ENCODE data around the gene PLCB1.

PLCB1 gene

GRCh38 chr20:8219403-8219802, 87.3 kb downstream of the PLCB1 start:
- no peaks in the 10 kb centered on the region for H3K36me3 ChIP-seq (ENCODE audit: insufficient read depth, low read length)
- H3K9ac ChIP-seq (ENCODE audit: low read depth, low read length, poor library complexity, severe bottlenecking): no peak overlapping the region
- no peak overlapping the region for H3K4me3 ChIP-seq (ENCODE audit: low read length, poor library complexity, severe bottlenecking)
- no peaks in the 10 kb centered on the region for H3F3A ChIP-seq (ENCODE audit: low read depth)
- H3K9me3 ChIP-seq (ENCODE audit: insufficient read depth, low read depth, low read length): no peaks in the 10 kb centered on the region
- no peak overlapping the region for H3K4me2 ChIP-seq (ENCODE audit: low read depth, low read length, poor library complexity, severe bottlenecking)
- no peak overlapping the region for H2AFZ ChIP-seq (ENCODE audit: low read length)
- H4K20me1 ChIP-seq (ENCODE audit: insufficient read depth, low read length, poor library complexity, severe bottlenecking): no peaks in the 10 kb centered on the region
- TF ChIP-seq EZH2phosphoT487 (IDR thresholded peaks at IDR 0.05; ENCODE audit: borderline replicate concordance): no peak
- TF ChIP-seq, protein P1, sequence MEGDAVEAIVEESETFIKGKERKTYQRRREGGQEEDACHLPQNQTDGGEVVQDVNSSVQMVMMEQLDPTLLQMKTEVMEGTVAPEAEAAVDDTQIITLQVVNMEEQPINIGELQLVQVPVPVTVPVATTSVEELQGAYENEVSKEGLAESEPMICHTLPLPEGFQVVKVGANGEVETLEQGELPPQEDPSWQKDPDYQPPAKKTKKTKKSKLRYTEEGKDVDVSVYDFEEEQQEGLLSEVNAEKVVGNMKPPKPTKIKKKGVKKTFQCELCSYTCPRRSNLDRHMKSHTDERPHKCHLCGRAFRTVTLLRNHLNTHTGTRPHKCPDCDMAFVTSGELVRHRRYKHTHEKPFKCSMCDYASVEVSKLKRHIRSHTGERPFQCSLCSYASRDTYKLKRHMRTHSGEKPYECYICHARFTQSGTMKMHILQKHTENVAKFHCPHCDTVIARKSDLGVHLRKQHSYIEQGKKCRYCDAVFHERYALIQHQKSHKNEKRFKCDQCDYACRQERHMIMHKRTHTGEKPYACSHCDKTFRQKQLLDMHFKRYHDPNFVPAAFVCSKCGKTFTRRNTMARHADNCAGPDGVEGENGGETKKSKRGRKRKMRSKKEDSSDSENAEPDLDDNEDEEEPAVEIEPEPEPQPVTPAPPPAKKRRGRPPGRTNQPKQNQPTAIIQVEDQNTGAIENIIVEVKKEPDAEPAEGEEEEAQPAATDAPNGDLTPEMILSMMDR (conservative IDR thresholded peaks at IDR 0.05; ENCODE audit: low read length): no peak
- no peaks in the 10 kb centered on the region for H3K27me3 ChIP-seq (ENCODE audit: insufficient read depth, low read length, poor library complexity, severe bottlenecking)
- peaks cover 23% of the 10 kb centered on the region; the same call in 1 of the 2 replicates for H3K79me2 ChIP-seq (ENCODE audit: insufficient read depth, low read length)
- peaks cover 31% of the 10 kb centered on the region for H3K4me1 ChIP-seq (ENCODE audit: insufficient read depth, low read length, poor library complexity, severe bottlenecking)
- H3K9me2 ChIP-seq (replicated peaks; ENCODE audit: low read depth, low read length): no peaks in the 10 kb centered on the region

- Histone ChIP-seq H2AFZ (ENCODE audit: low read length) (no peak overlapping the region), H3K9me2 (replicated peaks; ENCODE audit: low read depth, low read length) (no peaks in the 10 kb centered on the region), H3K4me1 (ENCODE audit: insufficient read depth, low read length, poor library complexity, severe bottlenecking) (peaks cover 19% of the 10 kb centered on the region), H3K36me3 (ENCODE audit: insufficient read depth, low read length) (no peaks in the 10 kb centered on the region), H3K9ac (ENCODE audit: low read depth, low read length, poor library complexity, severe bottlenecking) (no peak overlapping the region), H3K4me3 (ENCODE audit: low read length, poor library complexity, severe bottlenecking) (no peak overlapping the region), H3K4me2 (ENCODE audit: low read depth, low read length, poor library complexity, severe bottlenecking) (no peak overlapping the region), H4K20me1 (ENCODE audit: insufficient read depth, low read length, poor library complexity, severe bottlenecking) (no peaks in the 10 kb centered on the region), H3K9me3 (ENCODE audit: insufficient read depth, low read depth, low read length) (no peaks in the 10 kb centered on the region), H3F3A (ENCODE audit: low read depth) (no peaks in the 10 kb centered on the region), H3K79me2 (ENCODE audit: insufficient read depth, low read length) (peaks cover 13% of the 10 kb centered on the region; the same call in 1 of the 2 replicates), H3K27me3 (ENCODE audit: insufficient read depth, low read length, poor library complexity, severe bottlenecking) (no peaks in the 10 kb centered on the region)
- no peak for TF ChIP-seq EZH2phosphoT487 (IDR thresholded peaks at IDR 0.05; ENCODE audit: borderline replicate concordance)
- TF ChIP-seq, protein P1 (conservative IDR thresholded peaks at IDR 0.05; ENCODE audit: low read length): no peak
These were observed 88.7 kb downstream of the PLCB1 start for GRCh38 chr20:8220716-8221115.

DNA sequence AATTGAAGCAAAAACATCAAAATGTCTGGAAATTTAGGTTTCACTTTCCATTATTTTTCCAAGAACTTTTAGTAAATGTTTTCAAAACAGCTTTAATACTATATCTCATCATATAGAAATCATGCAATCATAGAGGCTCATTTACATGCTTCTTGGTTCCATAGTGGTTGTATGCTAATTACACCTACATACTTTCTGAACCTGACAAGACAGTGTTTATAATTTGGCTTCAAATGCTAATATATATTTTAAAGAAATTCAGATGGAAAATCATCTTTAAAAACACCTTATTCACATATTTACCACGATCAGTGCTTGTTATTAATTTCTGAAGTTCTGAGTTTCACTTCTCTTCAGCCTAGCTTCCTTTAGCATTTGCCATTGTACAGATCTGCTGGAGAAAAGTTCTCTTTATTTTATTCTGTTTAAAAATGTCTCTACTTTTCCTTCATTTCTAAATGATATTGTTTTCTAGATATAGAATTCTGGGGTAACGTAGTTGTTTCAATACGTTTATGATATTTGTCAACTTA, 89.9 kb downstream of the PLCB1 start:
- H2AFZ ChIP-seq (ENCODE audit: low read length): no peak overlapping the region
- H3K4me1 ChIP-seq (ENCODE audit: insufficient read depth, low read length, poor library complexity, severe bottlenecking): peaks cover 9% of the 10 kb centered on the region
- no peak for TF ChIP-seq EZH2phosphoT487 (IDR thresholded peaks at IDR 0.05; ENCODE audit: borderline replicate concordance)
- TF ChIP-seq, protein P1 (conservative IDR thresholded peaks at IDR 0.05; ENCODE audit: low read length): no peak
- no peak overlapping the region for H3K9ac ChIP-seq (ENCODE audit: low read depth, low read length, poor library complexity, severe bottlenecking)
- no peaks in the 10 kb centered on the region for H3K9me3 ChIP-seq (ENCODE audit: insufficient read depth, low read depth, low read length)
- H4K20me1 ChIP-seq (ENCODE audit: insufficient read depth, low read length, poor library complexity, severe bottlenecking): no peaks in the 10 kb centered on the region
- H3K79me2 ChIP-seq (ENCODE audit: insufficient read depth, low read length): 0 out of 2 replicates have a peak, but pooled peaks cover 1% of the 10 kb centered on the region
- no peak overlapping the region for H3K4me2 ChIP-seq (ENCODE audit: low read depth, low read length, poor library complexity, severe bottlenecking)
- H3K36me3 ChIP-seq (ENCODE audit: insufficient read depth, low read length): no peaks in the 10 kb centered on the region
- H3K27me3 ChIP-seq (ENCODE audit: insufficient read depth, low read length, poor library complexity, severe bottlenecking): no peaks in the 10 kb centered on the region
- H3F3A ChIP-seq (ENCODE audit: low read depth): no peaks in the 10 kb centered on the region
- H3K4me3 ChIP-seq (ENCODE audit: low read length, poor library complexity, severe bottlenecking): no peak overlapping the region
- H3K9me2 ChIP-seq (replicated peaks; ENCODE audit: low read depth, low read length): no peaks in the 10 kb centered on the region
